ENCODE data around the gene ADCY2.

ADCY2 gene

GRCh38 chr5:7608772-7609171 is 212.8 kb downstream of the ADCY2 start:
- DNase-seq = no peak

GRCh38 chr5:7609726-7610125 is 213.8 kb downstream of the ADCY2 start:
- no peak for DNase-seq

- no peak for DNase-seq
These were observed 214.7 kb downstream of the ADCY2 start for GRCh38 chr5:7610531-7611177.

- no peak for DNase-seq
These were observed 215.6 kb downstream of the ADCY2 start for GRCh38 chr5:7611518-7611917.

GRCh38 chr5:7615566-7616061 is 219.7 kb downstream of the ADCY2 start:
- no peak for DNase-seq

- DNase-seq = no peak
These were observed 221.0 kb downstream of the ADCY2 start for GRCh38 chr5:7616897-7617296.

GRCh38 chr5:7622498-7622897 is 226.6 kb downstream of the ADCY2 start:
- DNase-seq = no peak

GRCh38 chr5:7625740-7626139 is 229.8 kb downstream of the ADCY2 start:
- DNase-seq = no peak

- no peak for DNase-seq
These were observed 232.3 kb downstream of the ADCY2 start for GRCh38 chr5:7628248-7628647.

GRCh38 chr5:7628820-7629219 is 232.9 kb downstream of the ADCY2 start:
- DNase-seq = no peak

GRCh38 chr5:7629561-7629960 is 233.6 kb downstream of the ADCY2 start:
- no peak for DNase-seq

- no peak for DNase-seq
These were observed 238.9 kb downstream of the ADCY2 start for GRCh38 chr5:7634837-7635236.

- DNase-seq = no peak
These were observed 242.5 kb downstream of the ADCY2 start for GRCh38 chr5:7638456-7638855.

GRCh38 chr5:7642029-7642428 is 246.1 kb downstream of the ADCY2 start:
- DNase-seq = no peak

- DNase-seq = no peak
These were observed 248.8 kb downstream of the ADCY2 start for GRCh38 chr5:7644723-7645122.

- DNase-seq = no peak
These were observed 254.8 kb downstream of the ADCY2 start for GRCh38 chr5:7650755-7651154.

- DNase-seq = no peak
These were observed 257.1 kb downstream of the ADCY2 start for GRCh38 chr5:7653046-7653445.

- no peak for DNase-seq
These were observed 261.2 kb downstream of the ADCY2 start for GRCh38 chr5:7657153-7657552.

- DNase-seq = no peak
These were observed 263.5 kb downstream of the ADCY2 start for GRCh38 chr5:7659420-7659819.

- no peak for DNase-seq
These were observed 266.4 kb downstream of the ADCY2 start for GRCh38 chr5:7662289-7662688.

GRCh38 chr5:7663808-7664207 is 267.9 kb downstream of the ADCY2 start:
- DNase-seq = no peak

GRCh38 chr5:7664208-7664607 is 268.3 kb downstream of the ADCY2 start:
- no peak for DNase-seq

- DNase-seq = no peak
These were observed 271.4 kb downstream of the ADCY2 start for GRCh38 chr5:7667216-7667767.

GRCh38 chr5:7668161-7668560 is 272.2 kb downstream of the ADCY2 start:
- no peak for DNase-seq

GRCh38 chr5:7668627-7669026 is 272.7 kb downstream of the ADCY2 start:
- DNase-seq = no peak
